Measurements from ENCODE around the gene UTS2R. TPM values are rescaled to one million over a fixed set of nuclear protein-coding genes. Genes with fewer than 3 reads are reported as not detected.
"Not testable (repeated sequence)": the region's sequence is repeated elsewhere in the genome, so short reads cannot be mapped to it uniquely, and the experiment has no call there.

Gene UTS2R
- total RNA-seq, 2 donors from 2014 or later: not detected

DNA sequence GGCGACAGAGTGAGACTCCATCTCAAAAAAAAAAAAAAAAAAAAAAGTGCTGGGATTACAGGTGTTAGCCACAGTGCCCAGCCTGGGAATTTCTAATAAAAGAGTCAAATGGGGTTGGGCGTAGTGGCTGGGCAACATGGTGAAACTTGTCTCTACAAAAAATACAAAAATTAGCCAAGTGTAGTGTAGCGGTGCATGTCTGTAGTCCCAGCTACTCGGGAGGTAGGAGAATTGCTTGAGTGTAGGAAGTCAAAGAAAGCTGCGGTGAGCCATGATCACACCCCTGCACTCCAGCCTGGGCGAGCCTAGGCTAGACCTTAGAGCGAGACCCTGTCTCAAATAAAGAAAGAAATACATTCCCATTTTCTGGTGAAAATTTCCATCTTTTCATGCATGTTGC lies 2.4 kb upstream of the UTS2R start:
- no peaks in the 10 kb centered on the region for H3K36me3 ChIP-seq (replicated peaks in 1 of 2; ENCODE audit: insufficient read depth in 1 of 2, low read depth in 2 of 2)
- H3K27ac ChIP-seq: no peak overlapping the region
- DNase-seq: no peak
- H3K4me3 ChIP-seq: no peak overlapping the region
- TF ChIP-seq POLR2A (IDR thresholded peaks at IDR 0.05) (no peak), CTCF (IDR thresholded peaks at IDR 0.05) (no peak)
- WGBS, 2 donors: 97 to 98% methylated on average over 6 to 7 of the region's 7 CpGs
- peaks cover 12 to 13% of the 10 kb centered on the region in 2 donors for H3K27me3 ChIP-seq
- peaks cover 29% of the 10 kb centered on the region for H3K4me1 ChIP-seq
- no peak for ATAC-seq
- intact Hi-C loops (cut with DNase I): no loop called here
- no peaks in the 10 kb centered on the region for H3K9me3 ChIP-seq

DNA sequence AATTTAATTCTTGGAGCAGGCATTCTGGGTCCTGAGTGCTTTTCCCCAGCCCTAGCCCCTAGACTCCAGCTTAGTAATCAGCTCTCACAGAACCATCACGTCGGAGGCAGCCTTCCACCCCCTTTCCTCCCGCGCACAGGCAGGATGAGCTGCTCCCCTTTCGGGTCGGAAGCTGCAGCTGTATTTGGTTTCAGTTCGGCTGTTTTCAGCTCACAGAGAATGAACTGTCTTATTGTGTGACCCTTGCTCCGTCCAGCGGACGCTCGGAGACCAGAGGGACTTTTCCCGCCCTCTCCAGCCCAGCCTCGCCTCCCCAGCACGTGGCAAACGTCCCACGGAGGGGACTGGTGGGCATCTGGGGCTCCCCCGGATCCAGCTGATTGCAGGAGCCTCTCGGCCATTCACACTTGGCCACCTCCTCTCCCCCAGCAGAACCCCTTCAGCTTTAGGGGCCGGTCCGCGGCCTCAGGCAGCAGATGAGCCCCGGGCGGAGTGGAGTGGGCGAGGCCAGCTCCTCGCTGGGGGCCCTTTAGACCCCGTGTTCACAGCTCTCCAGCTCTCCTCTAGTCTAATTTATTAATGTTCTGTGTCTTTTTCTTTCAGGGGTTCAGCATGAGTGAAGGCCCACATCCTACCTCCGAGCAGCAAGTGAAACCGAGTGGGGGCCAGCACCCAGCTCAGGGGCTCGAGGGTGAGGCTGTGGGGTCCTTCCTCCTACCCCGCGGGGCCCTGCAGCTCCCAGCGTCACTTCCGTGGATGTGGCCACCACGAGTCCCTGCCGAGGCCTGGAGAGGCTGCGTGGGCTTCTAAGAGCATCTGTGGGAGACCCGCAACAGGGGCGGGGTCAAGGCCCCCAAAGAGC lies 863 bp upstream of the UTS2R start:
- no peak for TF ChIP-seq CTCF (IDR thresholded peaks at IDR 0.05)
- no peak for TF ChIP-seq POLR2A (IDR thresholded peaks at IDR 0.05)
- peaks cover 12 to 20% of the 10 kb centered on the region in 2 donors for H3K27me3 ChIP-seq
- no peaks in the 10 kb centered on the region for H3K9me3 ChIP-seq
- H3K4me3 ChIP-seq: no peak overlapping the region
- no peak for DNase-seq
- H3K36me3 ChIP-seq (replicated peaks in 1 of 2; ENCODE audit: insufficient read depth in 1 of 2, low read depth in 2 of 2): no peaks in the 10 kb centered on the region
- H3K27ac ChIP-seq: no peak overlapping the region
- intact Hi-C loops (cut with DNase I): no loop called here
- 24 to 38% methylated on average over 21 to 36 of the region's 38 CpGs for WGBS, 2 donors
- no peak for ATAC-seq
- peaks cover 29% of the 10 kb centered on the region for H3K4me1 ChIP-seq

- ATAC-seq (peak; percentile 78), DNase-seq (peak; percentile 33 to 83 (median 73))
- Histone ChIP-seq H3K4me1 (peaks cover 29% of the 10 kb centered on the region), H3K4me3 (peak overlapping the region in 1 of 2 donors; percentile 5), H3K27me3 (peaks cover 12 to 21% of the 10 kb centered on the region in 2 donors), H3K36me3 (replicated peaks in 1 of 2; ENCODE audit: insufficient read depth in 1 of 2, low read depth in 2 of 2) (no peaks in the 10 kb centered on the region), H3K27ac (peak overlapping the region in 3 of 4 donors; percentile 13 to 48 (median 33)), H3K9me3 (no peaks in the 10 kb centered on the region)
- intact Hi-C loops (cut with DNase I): no loop called here
- TF ChIP-seq POLR2A (IDR thresholded peaks at IDR 0.05) (peak in 1 of 3 donors; percentile 13), CTCF (IDR thresholded peaks at IDR 0.05) (peak in 3 of 7 experiments; percentile 35 to 45 (median 40))
- 13 to 33% methylated on average over 24 to 34 of the region's 41 CpGs for WGBS, 2 donors
Measured at GRCh38 chr17:82372249-82373071, 895 bp downstream of the UTS2R start.

- Histone ChIP-seq H3K27me3 (peaks cover 12 to 21% of the 10 kb centered on the region in 2 donors), H3K4me1 (peaks cover 29% of the 10 kb centered on the region), H3K27ac (peak overlapping the region in 2 of 4 donors; percentile 33 to 48)
- DNase-seq; H3K4me3 ChIP-seq; H3K36me3 ChIP-seq (replicated peaks in 1 of 2; ENCODE audit: insufficient read depth in 1 of 2, low read depth in 2 of 2); ATAC-seq; H3K9me3 ChIP-seq; intact Hi-C loops (cut with DNase I): not testable (repeated sequence)
- WGBS, 2 donors: 67 to 79% methylated on average over 10 of the region's 10 CpGs
Measured at GRCh38 chr17:82373072-82373452, 1.5 kb downstream of the UTS2R start.

All from body of pancreas (tissue), 4 donors.